Limb (tissue), 2 donors: ENCODE results near the gene ERBB4.

ENCODE experiments used
- DNase-seq, 2 donors: peaks; one replicate each; pipeline ENCODE4 v3.0.0-alpha.2; 2016; ENCODE audit errors: extremely low spot score in 2 of 2

ERBB4 gene

DNA sequence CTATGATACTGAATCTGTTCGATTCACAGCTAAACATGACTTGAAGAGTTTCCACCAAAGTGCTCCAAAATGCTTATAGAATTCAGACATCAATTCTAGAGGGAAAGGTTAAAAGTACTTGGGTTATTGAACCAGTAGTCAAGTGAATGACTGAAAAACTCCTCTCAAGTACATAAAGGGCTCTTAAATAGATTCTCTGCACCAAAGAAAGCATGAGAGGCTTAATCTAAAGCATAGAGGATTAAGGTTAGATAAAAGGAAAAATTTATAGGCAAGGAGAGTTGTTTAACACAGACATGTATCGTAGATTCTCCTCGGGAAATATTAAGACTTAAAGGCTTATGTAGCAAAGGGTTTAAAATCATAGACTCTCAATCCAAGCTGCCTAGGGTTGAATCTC lies 701.4 kb downstream of the ERBB4 start:
- no peak for DNase-seq

DNA sequence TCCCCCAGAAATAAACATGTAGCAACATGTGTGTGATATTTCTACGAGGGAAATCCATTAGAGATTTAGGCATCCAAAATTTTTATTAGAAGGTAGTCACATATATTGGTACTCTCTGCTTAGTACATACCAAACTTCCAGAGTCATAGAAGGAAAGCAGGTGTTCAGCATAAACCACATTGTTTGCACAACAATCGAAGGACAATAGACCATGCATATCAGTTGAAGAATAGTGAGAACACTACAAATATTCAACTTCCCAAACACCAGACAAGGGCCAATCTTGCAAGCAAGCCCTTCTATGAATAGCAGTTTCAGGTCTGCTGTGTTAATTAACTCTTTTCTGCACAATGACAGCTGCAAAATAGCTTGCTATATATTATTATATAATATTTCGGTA lies 702.2 kb downstream of the ERBB4 start:
- DNase-seq, result no peak

DNA sequence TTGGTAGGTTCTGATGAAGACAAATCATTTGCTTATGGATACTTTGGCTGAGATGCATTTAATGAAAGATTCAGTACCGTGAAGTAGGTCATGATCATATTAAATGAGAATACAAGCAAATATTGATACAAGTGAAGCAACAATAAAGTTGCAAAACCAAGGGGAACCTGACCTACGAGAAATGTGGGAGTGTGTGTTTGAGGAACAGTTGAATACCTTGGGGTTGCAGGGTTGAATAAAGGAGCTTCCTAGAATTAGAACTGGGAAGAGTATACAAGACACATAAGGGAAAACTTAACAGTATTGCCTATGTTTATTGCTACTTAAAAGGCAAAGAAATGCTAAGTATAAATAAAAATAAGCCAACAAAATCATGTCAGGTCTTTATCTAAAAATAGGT lies 702.9 kb downstream of the ERBB4 start:
- DNase-seq, result no peak

DNA sequence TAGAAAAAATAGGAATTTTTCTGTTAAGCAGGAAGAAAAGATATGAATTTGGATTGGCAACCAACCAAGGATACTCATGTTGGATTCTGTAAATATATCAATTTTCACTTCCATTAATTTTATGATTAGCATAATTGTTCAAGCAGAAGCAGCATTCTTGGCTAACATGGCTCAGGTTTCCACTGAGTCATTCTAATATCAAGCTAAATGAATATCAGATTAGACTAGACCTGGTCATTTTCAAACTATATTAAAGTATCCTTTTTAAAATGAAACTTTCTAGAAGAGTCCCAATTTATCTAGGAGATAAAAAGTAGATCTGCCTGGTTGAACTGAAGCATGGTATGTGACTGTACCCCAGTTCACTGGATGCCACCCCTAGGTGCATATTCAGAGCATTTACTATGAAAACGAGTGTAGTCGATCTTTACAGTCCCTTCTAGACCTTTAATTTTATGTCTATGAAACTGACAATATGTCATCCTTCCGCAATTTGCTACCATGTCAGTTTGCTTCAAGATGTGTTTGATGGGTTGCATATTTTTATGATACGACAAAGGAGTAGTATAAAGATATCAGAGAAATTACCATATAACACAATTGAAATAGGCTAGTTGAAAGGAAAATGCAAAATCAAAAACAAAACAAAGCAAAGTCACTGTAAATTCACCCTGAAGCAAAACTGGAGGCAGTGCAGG lies 704.9 kb downstream of the ERBB4 start:
- no peak for DNase-seq

DNA sequence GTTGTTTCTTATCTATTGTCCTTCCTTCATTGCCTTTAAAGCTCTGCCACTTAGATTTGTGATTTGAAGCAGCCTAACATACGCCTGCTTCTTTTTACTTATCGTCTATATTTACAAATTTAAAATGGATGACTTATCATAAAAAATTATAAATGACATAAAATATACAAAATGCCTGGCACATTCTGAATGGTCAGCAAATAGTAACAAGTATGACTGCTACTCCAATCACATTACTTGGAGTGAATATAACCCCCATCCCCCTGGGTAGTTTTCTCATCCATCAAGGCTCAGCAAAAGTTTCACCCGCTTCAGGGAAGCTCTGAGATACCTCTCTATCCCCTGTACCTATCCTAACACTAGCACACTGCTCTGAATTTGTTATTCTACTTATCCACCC lies 708.9 kb downstream of the ERBB4 start:
- no peak for DNase-seq

DNA sequence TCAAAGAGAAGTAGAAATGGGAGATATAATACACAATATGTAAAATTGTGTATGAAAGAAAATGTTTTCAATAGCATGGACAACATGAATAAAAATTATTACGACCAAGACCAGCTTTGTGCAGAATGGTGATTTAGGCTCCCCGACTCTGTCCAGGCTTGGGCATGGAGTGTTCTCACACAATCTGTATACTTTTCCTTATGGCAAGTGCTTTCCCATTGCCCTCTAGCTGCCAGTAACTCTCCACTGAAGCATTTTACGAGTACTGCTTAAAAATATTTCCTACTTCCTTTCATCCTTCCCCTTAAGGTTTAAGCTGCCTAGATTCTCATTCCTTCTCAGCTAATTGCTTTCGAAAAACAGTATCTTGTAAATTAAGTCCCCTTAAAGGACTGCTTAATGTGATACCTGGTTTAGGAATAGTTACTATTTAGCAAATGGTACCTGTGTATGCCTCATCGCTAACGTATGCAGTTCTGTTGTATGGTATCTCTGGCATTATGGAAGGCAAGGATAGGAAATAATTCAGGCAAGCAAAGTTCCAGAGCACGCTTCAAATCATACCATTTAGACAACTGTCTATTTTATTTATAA lies 714.6 kb downstream of the ERBB4 start:
- DNase-seq, result no peak

DNA sequence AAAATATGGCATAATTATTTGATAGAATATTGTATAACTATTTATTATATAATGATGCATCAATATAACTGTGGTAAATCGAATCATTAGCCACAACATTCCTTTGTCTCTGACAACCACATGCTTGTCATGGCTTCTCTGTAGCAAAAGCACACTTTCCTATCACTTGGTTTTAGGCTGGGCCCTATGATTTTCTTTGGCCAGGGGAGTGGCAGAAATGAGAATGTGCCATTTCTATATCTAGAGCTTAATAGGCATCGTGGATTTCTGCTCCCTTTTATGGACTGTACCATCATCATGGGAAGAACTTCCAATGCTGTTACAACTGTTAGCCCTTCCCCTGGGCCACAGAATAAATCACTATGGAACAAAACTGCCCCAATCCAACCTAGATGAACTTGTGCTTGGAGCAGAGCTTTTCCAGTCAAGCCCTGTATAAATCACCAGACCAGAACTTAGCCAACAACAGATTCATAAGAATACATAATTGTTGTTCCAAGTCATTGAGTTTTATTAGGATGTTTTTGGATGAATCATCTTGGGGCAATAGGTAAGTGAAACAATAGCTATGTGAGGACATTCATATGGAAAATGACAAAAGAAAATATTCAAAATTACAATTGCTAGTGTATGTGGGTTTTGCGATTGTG lies 715.8 kb downstream of the ERBB4 start:
- no peak for DNase-seq

DNA sequence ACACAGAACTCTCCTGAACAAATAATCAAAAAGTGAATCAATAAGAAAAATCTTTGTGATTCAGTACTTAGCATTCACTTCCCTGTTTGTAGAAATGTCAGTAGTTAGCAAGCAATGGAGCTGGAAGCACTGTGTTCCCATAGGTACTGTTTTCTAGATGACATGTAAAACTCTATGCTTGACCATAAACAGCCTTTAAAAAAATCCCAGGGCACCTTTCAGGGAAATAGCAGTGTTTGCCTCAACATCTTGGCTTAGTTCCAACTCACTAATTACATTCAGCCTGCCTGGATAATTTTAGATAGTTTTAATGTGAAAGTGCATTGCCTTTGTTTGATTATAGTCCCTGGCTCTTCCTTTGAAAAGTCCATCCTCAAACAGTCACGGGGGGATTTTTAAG lies 721.8 kb downstream of the ERBB4 start:
- no peak for DNase-seq

DNA sequence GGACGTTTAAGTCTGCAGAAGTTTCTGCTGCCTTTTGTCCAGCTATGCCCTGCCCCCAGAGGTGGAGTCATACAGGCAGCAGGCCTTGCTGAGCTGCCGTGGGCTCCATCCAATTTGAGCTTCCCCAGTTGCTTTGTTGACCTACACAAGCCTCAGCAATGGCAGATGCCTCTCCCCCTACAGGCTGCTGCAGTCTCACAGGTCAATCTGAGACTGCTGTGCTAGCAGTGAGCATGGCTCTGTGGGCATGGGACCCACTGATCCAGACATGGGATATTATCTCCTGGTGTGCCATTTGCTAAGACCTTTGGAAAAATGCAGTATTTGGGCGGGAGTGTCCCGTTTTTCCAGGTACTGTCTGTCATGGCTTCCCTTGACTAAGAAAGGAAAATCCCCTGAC lies 726.0 kb downstream of the ERBB4 start:
- DNase-seq, result no peak

DNA sequence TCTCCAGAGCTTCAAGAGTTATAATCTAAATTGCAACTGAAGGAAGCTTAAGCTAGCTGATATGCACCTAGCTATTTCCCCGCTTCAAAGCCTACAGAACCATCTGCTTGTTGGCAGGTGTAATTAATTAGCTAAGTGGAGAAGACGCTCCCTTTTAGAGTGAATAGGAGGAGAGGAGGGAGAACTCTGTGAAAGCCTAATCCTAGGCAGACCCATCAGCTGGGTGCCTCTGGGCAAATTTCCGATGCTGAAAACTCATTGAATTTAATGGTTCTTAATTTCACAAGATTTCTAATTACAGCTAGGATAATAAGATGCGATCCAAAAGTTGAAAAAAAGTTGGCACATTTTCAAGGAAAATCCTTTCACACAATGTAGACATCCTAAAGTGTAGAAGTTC lies 735.9 kb downstream of the ERBB4 start:
- no peak for DNase-seq

DNA sequence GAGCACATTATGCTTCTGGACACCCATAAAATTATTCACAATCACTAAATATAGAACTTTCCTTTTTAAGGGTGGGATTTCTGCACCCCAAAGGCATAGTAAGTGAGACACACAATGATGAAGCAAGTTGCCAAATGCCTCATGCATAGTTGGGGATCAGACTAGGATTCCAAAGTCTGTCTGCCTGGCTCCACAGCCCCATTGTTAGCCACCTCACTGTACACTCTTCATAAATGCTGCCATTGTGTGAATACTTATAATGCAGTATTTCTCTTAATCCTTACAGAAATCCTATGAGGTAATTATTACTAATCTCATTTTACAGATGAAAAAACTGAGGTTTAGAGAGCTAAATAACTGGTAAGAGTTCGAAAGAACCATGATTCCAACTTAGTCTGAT lies 738.6 kb downstream of the ERBB4 start:
- DNase-seq, result no peak

DNA sequence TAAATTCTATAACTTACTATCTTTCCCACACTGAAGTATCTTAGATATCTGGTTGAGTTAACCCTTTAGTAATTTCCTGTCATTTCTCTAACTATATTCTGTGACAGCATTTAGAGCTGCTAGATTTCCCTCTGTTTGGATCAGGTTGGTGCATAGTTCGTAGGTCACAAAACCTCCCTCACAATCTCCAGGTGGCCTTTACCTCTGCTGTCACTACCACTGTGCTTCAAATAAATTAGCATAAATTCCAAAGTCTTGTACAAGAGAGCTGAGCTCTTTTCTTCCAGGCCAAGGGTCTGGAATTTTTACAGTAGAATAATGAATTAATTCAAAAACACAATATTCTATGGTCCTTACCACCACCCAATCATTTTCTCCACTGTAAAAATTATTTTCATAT lies 739.7 kb downstream of the ERBB4 start:
- no peak for DNase-seq

DNA sequence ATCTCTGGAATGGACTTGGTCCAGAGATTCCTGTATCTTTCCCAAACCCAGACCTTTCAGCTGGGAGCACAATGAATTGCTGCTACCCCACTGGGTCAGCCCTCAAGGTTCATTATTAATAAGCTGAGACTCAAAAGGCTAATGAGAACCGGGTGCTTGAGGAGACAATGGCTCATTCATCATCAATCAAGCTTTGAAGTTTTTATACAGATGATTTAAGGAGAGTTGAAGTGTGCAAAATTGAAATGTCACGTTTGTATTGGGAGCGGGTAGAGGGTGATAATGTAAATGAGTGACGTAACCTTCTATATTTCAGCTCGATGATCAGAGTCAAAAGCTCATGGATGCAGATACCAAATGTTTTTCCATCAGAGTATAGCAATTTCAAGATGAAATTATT lies 744.9 kb downstream of the ERBB4 start:
- no peak for DNase-seq

DNA sequence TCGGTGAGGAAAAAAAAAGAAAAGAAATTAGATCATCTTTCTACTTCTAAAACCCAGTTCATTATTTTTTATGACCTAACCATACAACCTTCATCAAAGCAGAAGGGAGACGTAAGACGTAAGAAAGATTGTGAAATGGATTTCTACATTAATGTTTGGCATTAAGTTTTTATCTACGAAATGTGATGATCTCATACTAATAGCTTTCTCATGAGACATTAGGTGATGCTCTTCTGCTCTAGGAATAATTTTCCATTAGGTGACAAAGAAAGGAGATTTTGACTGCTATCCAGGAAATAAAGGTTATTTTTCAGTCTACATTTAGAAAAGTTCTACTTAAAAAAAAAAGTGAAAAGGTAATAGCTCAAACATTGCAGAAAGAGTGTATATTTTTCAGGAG lies 748.6 kb downstream of the ERBB4 start:
- DNase-seq, result no peak

DNA sequence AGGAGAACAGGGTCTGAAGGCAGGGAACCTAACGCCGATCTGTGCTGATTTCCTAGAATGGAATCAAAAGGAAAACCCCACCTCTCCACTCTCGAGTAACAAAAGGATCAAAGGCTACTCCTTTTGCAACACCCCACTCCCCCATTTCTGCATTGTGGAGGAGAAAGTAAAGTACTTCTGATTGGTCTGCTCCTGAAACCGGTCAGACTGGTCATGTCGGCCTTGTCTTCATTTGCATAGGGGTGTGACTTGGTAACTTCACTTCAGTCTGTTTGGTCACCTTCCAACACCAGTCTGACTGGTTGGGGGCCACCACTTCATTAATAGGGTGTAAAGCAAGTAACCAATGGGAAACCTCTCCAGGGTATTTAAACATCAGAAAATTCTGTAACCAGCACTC lies 771.9 kb downstream of the ERBB4 start:
- no peak for DNase-seq

DNA sequence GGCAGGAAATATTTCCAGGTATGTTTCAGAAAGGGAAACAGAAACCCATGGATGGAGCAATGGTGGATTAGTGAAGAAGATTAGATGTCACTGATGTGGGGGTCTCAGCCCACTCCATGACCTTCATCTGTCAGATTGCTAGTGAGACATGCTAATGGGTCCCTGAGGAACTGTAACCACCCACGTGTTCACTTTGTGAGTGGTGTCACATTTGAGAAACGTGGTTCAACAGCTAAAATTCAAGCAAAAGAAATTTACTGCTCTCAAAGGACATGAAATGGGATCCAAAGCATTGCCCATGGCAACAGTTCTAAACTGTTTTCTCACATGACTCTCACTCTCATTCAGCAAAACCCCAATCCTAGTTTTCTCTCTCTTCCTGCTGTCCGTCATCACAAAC lies 776.1 kb downstream of the ERBB4 start:
- no peak for DNase-seq

DNA sequence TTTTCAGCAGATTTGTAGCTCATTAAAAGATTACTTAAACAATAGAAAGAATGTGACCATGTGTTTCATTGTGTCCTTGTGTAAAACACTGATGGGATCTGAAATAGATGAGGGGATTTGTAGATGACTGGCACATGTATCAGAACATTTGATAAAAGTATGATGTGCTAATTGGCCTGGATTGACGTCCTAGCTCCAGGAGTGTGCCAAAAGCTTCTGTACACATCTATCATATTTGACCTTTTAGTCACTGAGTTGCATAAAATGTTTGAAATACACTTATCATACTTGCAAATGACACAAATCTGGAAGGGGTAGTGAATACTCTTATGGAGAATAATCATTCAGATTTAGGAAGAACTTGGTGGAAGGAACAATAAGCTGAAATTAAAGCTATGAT lies 778.5 kb downstream of the ERBB4 start:
- no peak for DNase-seq

DNA sequence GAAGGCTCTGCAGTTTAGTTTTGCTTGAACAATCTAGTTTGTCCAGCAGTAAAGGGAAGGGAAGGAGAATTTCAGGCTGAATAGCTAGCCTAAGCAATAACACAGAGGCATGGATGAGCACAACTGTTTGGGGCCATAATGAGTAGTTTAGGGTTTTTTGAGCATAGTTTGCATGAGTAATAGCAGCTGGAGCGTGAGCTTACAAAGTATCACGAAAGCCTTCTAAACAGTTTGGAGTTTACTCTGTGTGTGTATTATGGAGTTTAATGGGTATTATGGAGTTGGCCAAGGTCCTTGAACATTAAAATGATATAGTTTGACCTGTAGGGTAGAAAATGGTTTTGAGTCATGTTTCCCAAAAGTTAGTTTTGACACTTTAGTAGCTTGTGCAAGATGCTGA lies 782.3 kb downstream of the ERBB4 start:
- no peak for DNase-seq

DNA sequence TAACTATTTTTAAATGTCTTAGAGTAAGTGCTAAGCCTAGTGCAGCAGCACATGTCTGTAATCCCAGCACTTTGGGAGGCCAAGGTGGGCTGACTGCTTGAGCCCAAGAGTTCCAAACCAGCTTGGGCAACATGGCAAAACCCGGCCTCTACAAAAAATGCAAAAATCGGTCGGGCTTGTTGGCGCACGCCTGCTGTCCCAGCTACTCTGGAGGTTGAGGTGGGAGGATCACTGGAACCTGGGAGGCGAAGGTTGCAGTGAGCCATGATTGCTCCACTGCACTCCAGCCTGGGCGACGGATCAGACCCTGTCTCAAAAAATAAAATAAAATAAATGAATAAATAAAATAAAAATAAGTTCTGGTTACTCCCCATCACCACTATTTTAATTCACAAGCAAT lies 783.4 kb downstream of the ERBB4 start:
- DNase-seq, result no peak

DNA sequence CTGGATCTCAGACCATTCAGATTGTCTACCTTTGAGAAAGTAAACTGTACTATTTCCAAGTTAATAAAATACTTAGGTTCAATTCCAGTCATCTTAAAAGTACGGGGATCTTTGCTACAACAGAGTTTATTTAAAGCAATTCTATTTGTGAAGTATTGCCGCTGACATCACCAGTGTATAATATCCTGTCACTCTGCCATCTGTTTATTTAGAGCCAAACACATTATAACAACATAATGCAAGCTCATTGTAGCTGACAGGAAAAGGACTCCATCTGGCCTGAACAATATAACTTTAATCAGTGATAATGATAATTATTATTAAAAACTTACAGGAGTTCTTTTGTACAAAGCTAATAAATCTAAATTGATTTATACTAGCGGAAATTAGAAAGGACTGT lies 786.8 kb downstream of the ERBB4 start:
- DNase-seq, result peak in 1 of 2 donors; percentile 15

DNA sequence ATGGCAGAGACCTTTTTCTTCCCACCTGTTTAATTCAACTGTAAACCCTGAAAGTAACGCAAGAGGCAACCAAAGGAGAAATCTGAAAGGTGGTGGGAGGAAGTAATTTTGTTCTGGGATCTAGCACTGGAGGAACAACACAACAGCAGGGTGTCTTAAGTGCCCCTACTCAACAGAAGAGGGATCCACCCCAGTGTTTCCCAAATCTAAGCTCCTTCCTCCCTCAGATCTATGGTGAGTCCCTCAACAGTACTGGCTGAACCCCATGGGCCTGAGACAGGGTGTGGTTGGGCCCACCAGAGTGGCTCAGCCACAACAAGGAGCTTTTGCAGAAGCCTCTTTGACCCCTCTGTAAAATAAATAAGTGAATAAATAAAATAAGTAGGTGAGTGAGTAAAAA lies 790.3 kb downstream of the ERBB4 start:
- no peak for DNase-seq

DNA sequence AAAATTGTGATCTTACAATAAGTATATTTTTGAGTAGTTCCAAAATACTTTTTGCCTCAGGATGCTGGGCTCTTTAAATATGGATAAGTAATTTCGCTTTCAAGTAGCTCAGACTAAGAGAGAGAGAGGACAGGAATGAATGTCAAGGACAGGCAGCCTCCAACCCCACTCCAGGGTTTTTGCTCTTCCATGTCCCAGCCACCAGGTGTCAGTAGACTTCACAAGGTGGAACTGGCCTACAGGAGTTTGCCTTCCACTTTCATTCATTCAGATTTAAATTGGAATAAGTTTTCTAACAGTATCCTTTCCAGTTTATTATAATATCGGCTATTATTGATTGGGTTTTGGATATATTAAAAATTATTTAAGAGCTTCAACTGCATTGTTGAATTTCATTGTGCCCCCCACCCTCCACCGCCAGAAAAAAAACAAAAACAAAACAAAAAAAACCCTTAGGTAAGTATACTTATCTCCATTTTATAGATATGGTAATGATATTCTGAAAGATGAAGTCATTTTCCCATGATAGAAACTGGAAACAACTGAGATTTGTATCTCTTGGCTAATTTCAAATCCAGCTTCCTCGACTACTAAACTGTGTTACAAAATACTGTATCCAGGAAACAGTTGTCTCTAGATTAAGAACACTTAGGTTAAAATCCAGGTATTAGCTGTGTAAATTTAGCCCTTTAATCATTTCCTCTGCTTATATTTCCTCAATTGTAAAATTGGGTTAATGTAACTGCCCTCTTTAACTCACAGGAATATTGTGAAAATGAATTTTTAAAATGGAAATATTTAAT lies 793.1 kb downstream of the ERBB4 start:
- DNase-seq, result peak; percentile 42 to 73
